MM.1S (cell line): ENCODE data around the gene TDO2.

Source experiments
- DNase-seq: peaks from one replicate; pipeline ENCODE4 v3.0.0-alpha.2; 2015
- H2AFZ ChIP-seq: fragments of 300-600 bp; sonication (generic); 2 replicates; pipeline ENCODE4 v1.6.0; 2016; ENCODE audit warnings: antibody characterized with exemption, low read length
- H3F3A ChIP-seq: fragments of 300-600 bp; sonication (generic); 2 replicates; pipeline ENCODE4 v1.6.1; 2016; ENCODE audit warnings: mild to moderate bottlenecking, antibody characterized with exemption, low read length, moderate library complexity, mixed read lengths; ENCODE audit not compliant: insufficient read depth
- H3K27ac ChIP-seq: fragments of 300-600 bp; sonication (generic); 2 replicates; pipeline ENCODE4 v1.5.1; 2016; ENCODE audit warnings: mild to moderate bottlenecking, low read length
- H3K27me3 ChIP-seq: fragments of 300-600 bp; sonication (generic); replicated peaks from 2 replicates; pipeline ENCODE4 v1.6.0; 2016; ENCODE audit warnings: low read length; ENCODE audit not compliant: insufficient read depth
- H3K36me3 ChIP-seq: fragments of 300-600 bp; sonication (generic); replicated peaks from 2 replicates; pipeline ENCODE4 v1.6.1; 2016; ENCODE audit warnings: mild to moderate bottlenecking, low read length, mixed read lengths; ENCODE audit not compliant: insufficient read depth
- H3K4me1 ChIP-seq: fragments of 300-600 bp; sonication (generic); 2 replicates; pipeline ENCODE4 v1.6.1; 2016; ENCODE audit warnings: low read length, mixed read lengths
- H3K4me2 ChIP-seq: fragments of 300-600 bp; sonication (generic); 2 replicates; pipeline ENCODE4 v1.6.0; 2016; ENCODE audit warnings: low read depth, low read length
- H3K4me3 ChIP-seq: fragments of 300-600 bp; sonication (generic); 2 replicates; pipeline ENCODE4 v1.5.1; 2016; ENCODE audit warnings: low read length, mixed read lengths
- H3K79me2 ChIP-seq: fragments of 300-600 bp; sonication (generic); 2 replicates; pipeline ENCODE4 v1.6.1; 2016; ENCODE audit warnings: mixed run types, low read length, mixed read lengths
- H3K9ac ChIP-seq: fragments of 300-600 bp; sonication (generic); 2 replicates; pipeline ENCODE4 v1.6.1; 2016; ENCODE audit warnings: low read length, mixed read lengths
- H3K9me2 ChIP-seq: fragments of 300-600 bp; sonication (generic); replicated peaks from 2 replicates; pipeline ENCODE4 v1.6.1; 2016; ENCODE audit warnings: mild to moderate bottlenecking, low read length, mixed read lengths; ENCODE audit not compliant: insufficient read depth
- H3K9me3 ChIP-seq: fragments of 300-600 bp; sonication (generic); replicated peaks from 2 replicates; pipeline ENCODE4 v1.6.1; 2016; ENCODE audit warnings: mild to moderate bottlenecking, low read length, mixed read lengths; ENCODE audit not compliant: insufficient read depth
- H4K20me1 ChIP-seq: fragments of 300-600 bp; sonication (generic); 2 replicates; pipeline ENCODE4 v1.6.1; 2016; ENCODE audit warnings: mild to moderate bottlenecking, low read length, moderate library complexity, mixed read lengths; ENCODE audit not compliant: insufficient read depth
- EZH2 ChIP-seq: fragments of 300-600 bp; sonication (generic); optimal IDR thresholded peaks from 2 replicates; pipeline ENCODE3; 2017; ENCODE audit warnings: low read depth, mild to moderate bottlenecking, antibody characterized with exemption, low read length, mixed read lengths
- EZH2phosphoT487 ChIP-seq: fragments of 300-600 bp; sonication (generic); IDR thresholded peaks from 2 replicates; pipeline ENCODE4 v1.6.1; 2018; ENCODE audit warnings: antibody characterized with exemption, low read length
- TF ChIP-seq, protein P1 (sequence below): fragments of 300-600 bp; sonication (generic); IDR thresholded peaks from 2 replicates; pipeline ENCODE4 v1.5.1; 2016; ENCODE audit warnings: antibody characterized with exemption, low read length, mixed read lengths

Gene TDO2

GRCh38 chr4:155903453-155903852, at the start of gene TDO2:
TDO2 (plus strand) TSS chr4:155903696; CDS start chr4:155903759, 63 bp downstream.
- Histone ChIP-seq H3K9me2 (no peaks in the 10 kb centered on the region), H4K20me1 (no peaks in the 10 kb centered on the region), H3K4me3 (no peak within 1 kb of the TSS), H3K36me3 (no peaks in the 10 kb centered on the region), H3K4me2 (no peak within 1 kb of the TSS), H3K27me3 (no peaks in the 10 kb centered on the region), H3K9ac (no peak within 1 kb of the TSS), H3K79me2 (no peaks in the 10 kb centered on the region), H3K9me3 (no peaks in the 10 kb centered on the region), H3F3A (peaks cover 20% of the 10 kb centered on the region), H2AFZ (no peak within 1 kb of the TSS), H3K4me1 (peaks cover 33% of the 10 kb centered on the region), H3K27ac (no peak within 1 kb of the TSS)
- TF ChIP-seq EZH2phosphoT487 = no peak
- no peak for TF ChIP-seq EZH2
- DNase-seq = no peak

DNA sequence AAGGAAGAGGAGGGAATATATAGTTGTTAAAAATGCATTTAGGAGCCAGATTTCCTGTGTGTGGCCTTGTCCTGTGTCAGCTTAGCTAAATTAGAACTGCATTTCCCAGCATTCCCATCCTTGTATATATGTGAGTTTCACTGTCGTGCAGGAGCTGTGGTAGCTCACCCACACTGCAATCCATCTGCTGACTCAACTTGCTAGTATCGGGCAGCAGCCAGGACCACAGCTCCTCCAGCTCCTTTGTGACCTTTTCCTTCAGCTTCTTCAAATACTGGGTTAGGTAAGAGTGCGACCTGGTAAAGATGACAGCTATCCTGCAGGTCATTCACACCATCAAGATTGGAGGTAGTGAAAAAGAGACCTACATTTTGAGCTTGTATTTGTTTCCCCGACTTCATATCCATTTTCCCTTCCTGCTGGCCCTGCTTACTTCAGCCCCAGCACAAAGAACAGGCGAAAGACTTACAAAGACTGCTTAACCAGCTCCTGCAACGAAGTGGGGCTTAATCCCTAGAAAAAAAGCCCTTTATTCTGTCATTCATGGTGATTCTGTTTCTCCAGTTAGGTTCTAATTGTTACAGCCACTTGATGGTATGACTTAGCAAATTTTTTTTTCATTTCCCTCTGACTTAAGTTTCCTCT, 48.8 kb upstream of the TDO2 start:
- Histone ChIP-seq H3K9me3 (no peaks in the 10 kb centered on the region), H3K4me3 (peak overlapping the region; percentile 46), H3K4me1 (peaks cover 6% of the 10 kb centered on the region; the same call in 1 of the 2 replicates), H3K27ac (peak overlapping the region; percentile 23; the same call in 1 of the 2 replicates), H3K4me2 (peak overlapping the region; percentile 53), H3F3A (no peaks in the 10 kb centered on the region), H3K79me2 (no peaks in the 10 kb centered on the region), H3K27me3 (no peaks in the 10 kb centered on the region), H3K36me3 (no peaks in the 10 kb centered on the region), H3K9me2 (no peaks in the 10 kb centered on the region), H3K9ac (peak overlapping the region; percentile 31; the same call in 1 of the 2 replicates), H4K20me1 (no peaks in the 10 kb centered on the region), H2AFZ (peak overlapping the region; percentile 57)
- TF ChIP-seq, protein P1, sequence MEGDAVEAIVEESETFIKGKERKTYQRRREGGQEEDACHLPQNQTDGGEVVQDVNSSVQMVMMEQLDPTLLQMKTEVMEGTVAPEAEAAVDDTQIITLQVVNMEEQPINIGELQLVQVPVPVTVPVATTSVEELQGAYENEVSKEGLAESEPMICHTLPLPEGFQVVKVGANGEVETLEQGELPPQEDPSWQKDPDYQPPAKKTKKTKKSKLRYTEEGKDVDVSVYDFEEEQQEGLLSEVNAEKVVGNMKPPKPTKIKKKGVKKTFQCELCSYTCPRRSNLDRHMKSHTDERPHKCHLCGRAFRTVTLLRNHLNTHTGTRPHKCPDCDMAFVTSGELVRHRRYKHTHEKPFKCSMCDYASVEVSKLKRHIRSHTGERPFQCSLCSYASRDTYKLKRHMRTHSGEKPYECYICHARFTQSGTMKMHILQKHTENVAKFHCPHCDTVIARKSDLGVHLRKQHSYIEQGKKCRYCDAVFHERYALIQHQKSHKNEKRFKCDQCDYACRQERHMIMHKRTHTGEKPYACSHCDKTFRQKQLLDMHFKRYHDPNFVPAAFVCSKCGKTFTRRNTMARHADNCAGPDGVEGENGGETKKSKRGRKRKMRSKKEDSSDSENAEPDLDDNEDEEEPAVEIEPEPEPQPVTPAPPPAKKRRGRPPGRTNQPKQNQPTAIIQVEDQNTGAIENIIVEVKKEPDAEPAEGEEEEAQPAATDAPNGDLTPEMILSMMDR = no peak
- TF ChIP-seq EZH2phosphoT487 = no peak
- no peak for TF ChIP-seq EZH2
- DNase-seq = peak; percentile 54

- H3K27ac ChIP-seq = no peak overlapping the region
- no peaks in the 10 kb centered on the region for H3F3A ChIP-seq
- no peaks in the 10 kb centered on the region for H3K9me3 ChIP-seq
- no peak for TF ChIP-seq EZH2phosphoT487
- TF ChIP-seq EZH2 = no peak
- TF ChIP-seq, protein P1 = no peak
- no peak overlapping the region for H3K9ac ChIP-seq
- no peak for DNase-seq
- H3K9me2 ChIP-seq = no peaks in the 10 kb centered on the region
- H3K36me3 ChIP-seq = no peaks in the 10 kb centered on the region
- no peak overlapping the region for H2AFZ ChIP-seq
- no peaks in the 10 kb centered on the region for H4K20me1 ChIP-seq
- no peaks in the 10 kb centered on the region for H3K27me3 ChIP-seq
- no peak overlapping the region for H3K4me3 ChIP-seq
- no peak overlapping the region for H3K4me2 ChIP-seq
- peaks cover 6% of the 10 kb centered on the region; the same call in 1 of the 2 replicates for H3K4me1 ChIP-seq
- H3K79me2 ChIP-seq = no peaks in the 10 kb centered on the region
Observed at GRCh38 chr4:155855897-155856296, 47.6 kb upstream of the TDO2 start.

- Histone ChIP-seq H3K27me3 (no peaks in the 10 kb centered on the region), H3K4me2 (no peak within 1 kb of the TSS), H3K9me2 (no peaks in the 10 kb centered on the region), H2AFZ (no peak within 1 kb of the TSS), H3K4me1 (no peaks in the 10 kb centered on the region), H3K27ac (no peak within 1 kb of the TSS), H3K4me3 (no peak within 1 kb of the TSS), H3K9ac (no peak within 1 kb of the TSS), H3K9me3 (no peaks in the 10 kb centered on the region), H4K20me1 (no peaks in the 10 kb centered on the region), H3F3A (no peaks in the 10 kb centered on the region), H3K36me3 (no peaks in the 10 kb centered on the region), H3K79me2 (no peaks in the 10 kb centered on the region)
- DNase-seq = no peak
- TF ChIP-seq EZH2phosphoT487 (no peak), EZH2 (no peak)
- TF ChIP-seq, protein P1 = no peak
Observed at GRCh38 chr4:155866177-155866576, 37.3 kb upstream of the TDO2 start, which contains the start of gene ASIC5. ASIC5 (minus strand) TSS chr4:155866277; CDS start chr4:155866226, 51 bp downstream.
